NCI-H1417 treated with DMSO at 0.1 percent for 48 hours (cell line): ENCODE results near the gene EEF1AKMT2.

ENCODE experiments used
- DNase-seq: peaks from one replicate; lab custom pipeline; 2025; lab: John Stamatoyannopoulos, UW

Gene EEF1AKMT2

GRCh38 chr10:124737221-124737620 lies 54.5 kb downstream of the EEF1AKMT2 start:
- DNase-seq, result no peak

DNA sequence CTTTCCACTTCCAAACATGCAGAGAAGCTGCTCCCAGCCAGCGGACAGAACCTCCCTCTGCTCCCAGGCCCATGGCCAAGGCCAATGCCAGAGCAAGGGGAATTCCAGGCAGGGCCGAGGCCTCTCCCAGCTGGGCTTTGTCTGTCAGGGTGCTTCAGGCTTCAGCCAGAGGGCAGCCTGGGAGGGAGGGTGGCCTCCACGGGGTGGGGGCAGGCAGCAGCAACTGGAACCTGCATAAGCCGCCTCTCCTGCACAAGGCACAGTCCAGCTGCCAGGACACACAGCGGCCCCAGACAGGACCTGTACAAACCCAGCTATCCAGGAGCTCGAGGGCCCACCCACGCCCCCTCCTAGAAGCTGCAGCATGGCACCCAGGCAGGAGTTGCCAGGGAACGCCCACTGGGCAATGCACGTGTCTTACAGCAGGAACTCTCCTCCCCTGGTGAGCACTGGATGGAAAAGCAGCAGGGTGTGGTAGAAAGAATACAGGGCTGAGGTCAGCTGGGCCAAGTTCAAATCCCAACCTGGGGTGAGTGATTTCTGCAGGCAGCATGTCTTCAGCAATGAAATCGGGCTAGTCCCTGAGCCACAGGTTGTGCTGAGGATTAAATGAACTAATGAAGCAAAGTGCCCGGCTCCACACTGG lies 55.1 kb downstream of the EEF1AKMT2 start:
- DNase-seq, result no peak

GRCh38 chr10:124735491-124736286 lies 56.0 kb downstream of the EEF1AKMT2 start:
- no peak for DNase-seq

GRCh38 chr10:124734311-124735166 lies 57.1 kb downstream of the EEF1AKMT2 start:
- no peak for DNase-seq

DNA sequence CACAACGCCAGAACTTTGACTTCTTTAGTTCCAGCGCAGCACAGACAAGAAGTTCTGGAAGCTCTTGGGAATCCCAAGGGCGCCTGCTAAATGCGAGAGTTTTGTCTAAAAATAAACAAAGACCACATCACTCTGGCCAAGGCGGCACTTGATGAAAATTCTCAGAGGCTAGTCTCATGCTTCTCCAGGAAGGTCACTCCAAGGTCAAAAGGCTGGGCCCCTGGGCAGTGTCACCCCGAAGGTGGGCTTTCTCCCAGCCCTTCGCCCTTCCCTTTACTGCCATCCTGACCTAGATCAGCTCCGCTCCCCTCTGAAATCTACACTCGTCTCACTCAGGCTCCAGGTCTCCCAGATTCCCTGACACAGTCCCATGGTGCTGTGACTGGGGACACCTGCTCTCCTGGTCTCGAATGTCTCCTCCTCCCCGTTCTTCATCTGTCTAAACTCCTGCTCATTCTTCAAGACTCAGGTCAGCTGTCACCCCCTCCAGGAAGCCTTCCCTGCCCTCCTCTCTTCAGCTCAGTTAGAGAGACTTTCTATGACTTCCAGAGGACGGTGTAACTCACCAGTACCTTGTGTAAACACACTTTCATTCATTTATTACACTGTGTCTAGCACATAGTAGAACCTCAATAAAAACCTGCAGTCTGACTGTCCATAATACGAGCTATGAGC lies 58.0 kb downstream of the EEF1AKMT2 start:
- no peak for DNase-seq

- DNase-seq, result no peak
Observed at GRCh38 chr10:124732931-124733570, 58.6 kb downstream of the EEF1AKMT2 start.

GRCh38 chr10:124731551-124731950 lies 60.1 kb downstream of the EEF1AKMT2 start:
- DNase-seq, result no peak

GRCh38 chr10:124730790-124731189 lies 60.9 kb downstream of the EEF1AKMT2 start:
- no peak for DNase-seq

GRCh38 chr10:124728830-124729661 lies 62.6 kb downstream of the EEF1AKMT2 start:
- no peak for DNase-seq

DNA sequence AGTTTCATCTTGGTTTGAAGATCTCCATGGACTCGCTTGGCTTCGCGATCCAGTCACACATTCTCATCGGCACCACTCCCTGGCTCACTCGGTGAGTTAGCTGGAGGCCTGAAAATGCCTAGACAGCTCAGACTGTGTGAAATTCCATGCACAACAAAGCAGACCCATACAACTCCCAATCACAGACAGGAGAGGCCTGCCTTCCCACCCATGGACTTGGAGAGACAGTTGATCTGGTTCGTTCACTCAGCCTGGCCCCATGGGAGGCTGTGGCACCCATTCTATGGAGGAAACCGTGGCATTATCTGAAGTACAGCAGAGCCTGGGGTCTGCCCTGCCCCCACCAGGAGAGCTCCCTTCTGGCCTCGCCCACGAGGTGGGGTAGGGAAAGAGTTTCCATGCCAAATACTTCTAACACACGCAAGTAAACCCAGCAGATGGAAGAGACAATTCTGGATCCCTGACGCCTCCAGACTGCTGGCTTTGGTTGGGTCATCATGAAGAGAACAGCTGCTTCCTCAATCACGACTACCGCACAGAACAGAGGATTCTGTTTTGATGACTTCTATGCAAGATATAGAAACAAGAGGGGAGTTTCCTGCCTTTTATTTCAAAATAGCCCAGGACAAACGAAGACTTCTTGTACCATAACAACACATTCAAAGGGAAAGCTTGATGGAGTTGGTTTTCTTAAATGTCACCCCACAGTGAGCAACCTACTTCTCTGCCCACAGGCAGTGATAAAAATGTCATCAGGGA lies 63.4 kb downstream of the EEF1AKMT2 start:
- DNase-seq, result no peak

- DNase-seq, result no peak
Observed at GRCh38 chr10:124727361-124727960, 64.2 kb downstream of the EEF1AKMT2 start.

DNA sequence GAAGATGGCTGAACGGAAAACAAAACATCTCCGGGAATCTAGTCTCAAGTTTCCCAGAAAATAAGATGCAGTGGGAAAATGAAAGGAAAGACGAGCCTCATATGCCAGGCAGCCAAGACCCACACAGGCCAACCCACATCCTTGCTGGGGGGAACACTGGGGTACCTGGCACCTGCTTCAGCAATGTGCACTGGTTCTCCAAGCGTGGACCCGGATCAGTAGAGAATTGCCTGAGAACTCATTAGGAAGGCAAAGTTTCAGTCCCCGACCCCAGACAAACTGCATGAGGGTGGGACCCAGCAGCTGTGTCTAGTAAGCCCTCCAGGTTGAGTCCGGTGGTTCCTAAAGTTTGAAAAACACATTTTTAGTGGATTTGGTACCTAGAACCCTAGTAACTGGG lies 65.9 kb downstream of the EEF1AKMT2 start:
- DNase-seq, result no peak

GRCh38 chr10:124725171-124725631 lies 66.5 kb downstream of the EEF1AKMT2 start:
- no peak for DNase-seq

DNA sequence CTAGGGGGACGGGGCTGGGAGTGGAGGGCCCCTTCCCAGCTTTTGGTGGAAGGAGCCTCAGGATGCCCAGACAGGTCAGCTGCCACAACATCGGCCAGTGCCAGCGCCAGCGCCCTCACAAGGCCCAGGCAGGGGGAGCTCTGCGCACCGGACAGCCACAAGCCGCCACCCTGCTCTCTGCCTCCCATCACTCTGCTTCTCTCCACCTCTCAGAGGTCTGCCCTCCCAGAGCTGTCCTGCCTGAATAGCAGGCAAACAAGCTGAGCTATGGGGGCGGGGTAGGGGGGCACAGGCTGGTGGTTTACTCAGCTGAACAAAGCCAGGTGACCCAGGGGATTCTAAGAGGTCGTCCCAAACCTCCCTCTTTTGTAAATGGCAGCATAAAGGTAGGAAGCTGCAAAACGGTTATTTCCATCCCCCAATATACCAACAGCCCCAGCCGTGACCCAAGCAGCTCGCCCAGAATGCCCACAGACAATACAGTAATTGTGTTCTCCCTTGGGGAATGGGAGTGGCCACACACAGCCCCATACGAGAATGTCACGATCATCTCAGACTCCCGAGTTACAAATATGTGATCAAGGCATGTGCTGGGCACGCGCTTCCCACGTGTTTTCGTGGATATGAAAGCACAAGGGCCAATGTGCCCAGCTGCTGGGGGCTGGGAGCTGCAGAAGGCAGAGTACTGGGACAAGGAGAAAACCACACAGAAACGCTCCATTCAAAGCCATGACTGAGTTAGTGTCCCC lies 67.2 kb downstream of the EEF1AKMT2 start:
- no peak for DNase-seq

DNA sequence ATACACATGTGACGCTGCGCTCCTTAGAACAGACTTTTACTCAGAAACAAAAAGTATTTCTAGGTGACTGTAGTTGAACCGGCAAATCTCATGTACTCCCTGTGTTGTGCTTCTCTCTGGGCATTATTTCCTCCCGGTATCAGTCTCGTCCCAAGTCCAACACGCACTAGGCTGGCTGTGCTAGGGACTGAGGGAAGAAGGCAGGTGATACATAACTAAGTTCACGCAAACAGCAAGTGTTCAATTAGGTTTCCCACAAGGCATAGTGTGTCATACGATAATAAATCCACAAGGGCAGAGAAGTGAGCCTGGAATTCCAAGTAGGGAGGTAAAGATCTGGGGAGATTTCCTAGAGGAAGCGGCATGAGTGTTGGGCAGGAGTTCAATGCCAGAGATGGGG lies 67.9 kb downstream of the EEF1AKMT2 start:
- DNase-seq, result no peak

GRCh38 chr10:124722798-124723783 lies 68.6 kb downstream of the EEF1AKMT2 start:
- DNase-seq, result no peak

DNA sequence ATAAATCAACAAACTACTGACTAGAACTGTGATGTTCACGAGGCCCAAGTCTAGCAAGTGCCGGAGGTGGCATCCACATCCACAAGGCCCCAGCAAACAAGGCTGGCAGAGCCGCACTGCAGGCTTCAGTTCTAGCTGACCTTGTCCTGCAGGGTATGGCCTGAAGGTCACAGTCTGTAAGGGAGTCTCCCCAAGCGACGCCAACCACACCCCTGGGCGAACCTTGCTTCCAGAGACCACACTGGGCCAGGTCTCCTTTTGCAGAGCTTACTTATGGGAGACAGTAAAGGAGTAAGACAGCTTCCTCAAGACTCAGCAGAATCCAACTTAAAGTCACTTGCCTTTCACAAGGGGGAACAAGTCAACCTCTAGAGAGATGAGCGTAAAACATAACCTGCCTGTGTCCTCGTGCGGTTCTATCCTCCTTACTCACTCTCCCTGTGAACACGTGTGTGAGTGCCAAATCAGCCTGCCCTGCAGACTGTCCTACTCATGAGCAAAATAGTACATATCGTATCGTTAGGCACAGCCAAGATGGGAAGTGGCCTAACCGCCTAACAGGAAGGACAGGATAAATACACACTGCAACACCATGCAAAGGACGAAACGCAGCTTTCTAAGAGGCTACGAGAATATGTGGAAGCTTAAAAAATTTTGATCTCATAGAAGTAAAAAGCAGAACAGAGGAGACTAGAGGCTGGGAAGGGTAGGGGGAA lies 70.2 kb downstream of the EEF1AKMT2 start:
- DNase-seq, result no peak
